Coronary artery (tissue), 2 donors: ENCODE results near the gene AANAT.

ENCODE experiments used
- DNase-seq: peaks from one replicate; pipeline ENCODE4 v3.0.0-alpha.2; 2017; ENCODE audit warnings: low spot score
- H3K27ac ChIP-seq, 2 donors: fragments of 200-600 bp; sonication (generic); one replicate each; pipeline ENCODE4 v1.5.1; 2016 to 2019
- H3K4me3 ChIP-seq: fragments of 200-600 bp; sonication (generic); 2 replicates; pipeline ENCODE4 v1.5.1; 2016; ENCODE audit warnings: mild to moderate bottlenecking, moderate library complexity
- TF ChIP-seq, protein P1 (sequence below): fragments of 200-600 bp; sonication (generic); IDR thresholded peaks from one replicate; pipeline ENCODE4 v1.5.1; 2019; ENCODE audit warnings: antibody characterized with exemption

The AANAT gene

DNA sequence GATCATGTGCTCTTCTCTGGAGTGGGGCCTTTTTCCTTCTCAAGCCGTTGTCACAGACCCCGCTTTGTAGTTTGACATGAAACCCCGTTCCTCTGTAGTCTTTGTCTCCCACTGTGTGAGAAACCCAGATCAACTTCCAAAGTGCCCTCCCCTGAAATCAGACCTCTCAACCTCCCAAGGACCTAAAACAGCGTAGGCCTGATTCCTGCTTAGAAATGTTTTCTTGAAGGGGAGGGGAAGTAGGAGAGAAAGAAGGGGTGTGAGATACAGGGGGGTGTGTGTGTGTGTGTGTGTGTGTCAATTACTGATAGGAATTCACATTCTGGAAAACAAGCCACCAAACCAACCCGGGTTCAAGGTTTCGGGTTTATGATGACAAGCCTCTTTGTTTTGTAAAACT lies 15.9 kb upstream of the AANAT start:
- DNase-seq, result no peak
- H3K4me3 ChIP-seq, result peak overlapping the region; percentile 96
- no peak overlapping the region for H3K27ac ChIP-seq
- TF ChIP-seq, protein P1, sequence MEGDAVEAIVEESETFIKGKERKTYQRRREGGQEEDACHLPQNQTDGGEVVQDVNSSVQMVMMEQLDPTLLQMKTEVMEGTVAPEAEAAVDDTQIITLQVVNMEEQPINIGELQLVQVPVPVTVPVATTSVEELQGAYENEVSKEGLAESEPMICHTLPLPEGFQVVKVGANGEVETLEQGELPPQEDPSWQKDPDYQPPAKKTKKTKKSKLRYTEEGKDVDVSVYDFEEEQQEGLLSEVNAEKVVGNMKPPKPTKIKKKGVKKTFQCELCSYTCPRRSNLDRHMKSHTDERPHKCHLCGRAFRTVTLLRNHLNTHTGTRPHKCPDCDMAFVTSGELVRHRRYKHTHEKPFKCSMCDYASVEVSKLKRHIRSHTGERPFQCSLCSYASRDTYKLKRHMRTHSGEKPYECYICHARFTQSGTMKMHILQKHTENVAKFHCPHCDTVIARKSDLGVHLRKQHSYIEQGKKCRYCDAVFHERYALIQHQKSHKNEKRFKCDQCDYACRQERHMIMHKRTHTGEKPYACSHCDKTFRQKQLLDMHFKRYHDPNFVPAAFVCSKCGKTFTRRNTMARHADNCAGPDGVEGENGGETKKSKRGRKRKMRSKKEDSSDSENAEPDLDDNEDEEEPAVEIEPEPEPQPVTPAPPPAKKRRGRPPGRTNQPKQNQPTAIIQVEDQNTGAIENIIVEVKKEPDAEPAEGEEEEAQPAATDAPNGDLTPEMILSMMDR, result no peak

DNA sequence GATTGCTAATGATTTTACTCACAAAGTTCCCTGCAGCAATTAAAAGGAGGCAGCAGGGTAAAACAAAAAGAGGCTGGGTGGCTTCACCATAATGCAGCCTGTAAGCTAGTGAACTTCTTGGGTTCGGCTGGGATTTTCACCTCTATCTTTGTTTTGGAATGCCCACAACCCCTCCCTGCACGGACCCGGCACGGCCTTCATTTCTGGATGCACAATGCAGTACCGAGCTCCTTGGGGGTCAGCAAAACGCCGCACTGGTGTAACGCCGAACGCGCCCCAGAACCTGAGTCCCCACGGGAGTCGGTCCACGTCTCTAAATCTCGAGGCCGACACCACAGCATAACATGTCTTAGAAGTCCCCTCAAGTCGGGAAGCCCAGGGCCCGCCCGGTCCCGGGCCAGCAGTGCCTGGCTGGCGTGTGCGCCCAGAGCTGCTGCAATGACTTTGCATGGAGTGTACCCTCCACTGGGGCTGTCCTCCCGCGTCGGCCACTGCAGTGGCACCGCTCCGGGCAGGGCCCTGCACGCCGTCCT lies 15.2 kb upstream of the AANAT start:
- peak overlapping the region; percentile 58 to 81 for H3K27ac ChIP-seq
- H3K4me3 ChIP-seq, result peak overlapping the region; percentile 96
- no peak for DNase-seq
- TF ChIP-seq, protein P1, result no peak

DNA sequence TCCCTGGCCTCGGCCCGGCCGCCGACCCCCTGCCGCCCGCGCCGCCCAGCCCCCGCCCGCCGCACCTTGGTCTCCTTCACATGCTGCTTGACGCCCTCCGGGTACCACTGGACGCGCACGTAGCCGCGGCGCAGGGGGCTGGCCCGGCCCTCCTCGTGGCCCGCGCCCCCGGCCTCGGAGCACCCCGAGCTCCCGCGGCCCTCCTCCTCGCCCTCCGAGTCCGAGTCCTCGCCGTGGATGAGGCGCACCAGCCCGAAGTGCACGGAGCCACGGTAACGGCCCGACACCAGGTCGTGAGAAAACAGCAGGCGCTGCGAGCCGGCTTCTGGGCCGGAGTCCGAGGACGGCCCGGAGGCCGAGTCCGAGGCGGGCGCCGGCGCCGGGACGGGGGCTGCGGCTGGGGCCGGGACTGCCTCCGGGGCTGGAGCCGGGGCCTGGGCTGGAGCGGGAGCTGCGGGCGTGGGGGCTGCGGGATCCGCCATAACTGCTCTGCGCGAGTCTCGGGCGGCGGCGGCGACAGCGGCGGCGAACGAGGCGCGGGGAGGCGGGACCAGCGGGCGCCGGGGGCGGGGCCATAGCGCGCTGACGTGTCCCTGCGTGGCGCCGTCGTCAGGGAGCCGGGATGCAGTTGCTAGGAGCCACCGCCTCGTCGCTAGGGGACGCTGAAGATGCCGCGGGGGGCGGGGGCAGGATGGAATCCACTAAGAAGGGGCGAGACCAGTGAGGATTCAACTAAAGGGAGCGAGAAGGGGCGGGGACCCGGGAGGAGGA lies 14.6 kb upstream of the AANAT start, which contains the start of gene UBE2O:
Gene UBE2O, minus strand, starts transcription at position 493 of the 771 bp plus-strand sequence. Its CDS starts 11 bp downstream, at position 482.
- H3K4me3 ChIP-seq, result peak within 1 kb of the TSS; percentile 96
- H3K27ac ChIP-seq, result peak within 1 kb of the TSS; percentile 58 to 81
- TF ChIP-seq, protein P1, result no peak
- DNase-seq, result peak; percentile 86

DNA sequence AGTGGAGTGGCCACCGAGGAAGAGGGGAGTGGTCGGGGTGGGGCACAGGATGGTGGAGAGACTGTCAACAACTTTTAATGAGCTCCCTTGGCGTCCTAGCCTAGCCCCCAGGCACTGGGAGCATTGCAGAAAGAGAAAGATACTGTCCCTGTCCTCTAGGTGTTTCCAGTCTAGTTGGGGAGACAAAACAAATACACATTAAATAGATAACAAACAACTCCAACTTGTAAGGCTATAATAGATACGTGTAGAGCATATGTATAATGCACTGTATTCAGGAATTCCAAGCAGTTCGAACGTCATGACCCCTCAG lies 14.0 kb upstream of the AANAT start:
- no peak for DNase-seq
- TF ChIP-seq, protein P1, result no peak
- Histone ChIP-seq H3K27ac (peak overlapping the region in 1 of 2 donors; percentile 81), H3K4me3 (peak overlapping the region; percentile 96)

DNA sequence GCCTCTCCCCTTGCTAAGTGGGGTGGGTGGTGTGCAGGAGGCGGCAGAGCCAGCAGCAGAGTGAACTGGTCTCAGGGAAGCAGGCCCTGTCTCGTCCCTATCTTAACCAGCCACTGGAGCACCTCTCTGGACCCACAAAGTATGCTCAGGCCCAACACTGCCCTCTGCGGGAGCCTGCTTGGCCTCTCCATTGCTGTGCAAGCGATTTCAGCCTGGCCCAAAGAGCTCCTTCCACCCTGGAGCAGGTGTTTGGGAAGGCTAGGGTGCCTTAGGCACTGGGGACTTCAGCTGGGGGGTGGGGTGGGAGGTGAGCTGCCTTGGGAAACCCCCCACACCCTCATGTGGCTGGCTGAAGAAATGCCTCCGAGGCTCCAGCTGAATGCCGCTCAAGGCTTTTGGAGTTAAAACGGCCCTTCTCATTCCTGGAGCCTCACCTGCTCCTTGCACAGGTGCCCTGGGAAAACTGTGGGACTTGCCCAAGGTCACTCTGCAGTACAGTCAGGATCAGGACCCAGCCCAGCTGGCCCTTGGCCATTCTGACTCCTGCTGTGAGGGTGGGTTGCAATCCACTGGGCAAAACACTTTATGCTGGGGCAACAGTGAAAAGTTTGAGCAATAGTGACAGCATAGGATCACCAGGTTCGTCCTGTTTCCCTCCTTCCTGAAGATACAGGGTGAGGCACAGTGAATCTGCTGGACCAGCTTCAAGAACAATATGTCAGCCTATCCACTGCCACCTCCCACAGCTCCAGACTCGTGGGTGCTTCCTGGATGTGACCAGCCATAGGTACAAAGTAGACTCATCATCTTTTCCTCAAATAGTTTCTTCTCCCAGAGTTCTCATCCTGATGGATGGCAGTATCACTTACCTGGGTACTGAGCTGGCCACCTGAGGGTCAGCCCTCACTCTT lies 8.6 kb upstream of the AANAT start:
- Histone ChIP-seq H3K4me3 (no peak overlapping the region), H3K27ac (no peak overlapping the region)
- TF ChIP-seq, protein P1, result no peak
- DNase-seq, result no peak

DNA sequence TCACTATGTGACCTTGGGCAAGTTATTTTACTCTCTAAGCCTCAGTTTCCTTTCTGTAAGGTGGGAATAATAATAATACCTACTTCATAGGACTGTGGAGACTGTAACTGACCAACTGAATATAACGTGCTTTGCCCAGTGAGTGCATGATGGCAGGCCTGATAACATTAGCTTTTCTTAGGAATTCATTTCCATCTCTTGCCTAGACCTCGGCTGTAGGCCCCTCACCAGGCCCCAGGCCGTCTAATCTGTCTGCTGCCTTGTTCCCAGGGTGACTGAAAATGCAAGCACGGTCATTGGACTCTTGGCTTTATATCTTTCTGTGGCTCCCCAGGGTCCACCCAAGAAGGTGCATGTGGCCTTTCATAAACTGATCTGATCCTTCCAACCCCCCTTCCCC lies 7.7 kb upstream of the AANAT start:
- H3K27ac ChIP-seq, result no peak overlapping the region
- no peak overlapping the region for H3K4me3 ChIP-seq
- TF ChIP-seq, protein P1, result no peak
- no peak for DNase-seq
